Epithelial cell of proximal tubule (primary cell): ENCODE results near the gene LRP5. TPM values are rescaled to one million over a fixed set of nuclear protein-coding genes. Genes with fewer than 3 reads are reported as not detected.
"Not testable (repeated sequence)": the region's sequence is repeated elsewhere in the genome, so short reads cannot be mapped to it uniquely, and the experiment has no call there.

Experiments
- DNase-seq: peaks from one replicate; pipeline ENCODE4 v3.0.0-alpha.2; 2011; ENCODE audit warnings: low read depth
- H3K4me3 ChIP-seq: 2 replicates; pipeline ENCODE4 v1.5.1; 2011; ENCODE audit warnings: low read depth, mild to moderate bottlenecking, low read length
- CTCF ChIP-seq: conservative IDR thresholded peaks from 2 replicates; pipeline ENCODE4 v1.5.1; 2012; ENCODE audit warnings: low read depth, mild to moderate bottlenecking, low read length
- total RNA-seq: library from RNA; depleted of rRNA; stranded (reverse); fragments of >200 nt; gene quantifications from 2 replicates; pipeline ENCODE4 v1.2.3, GENCODE V29; 2015

Gene LRP5
- total RNA-seq, 1 donor from 2014 or later: 22.4 TPM

GRCh38 chr11:68454767-68455166, 142.4 kb downstream of the LRP5 start:
- TF ChIP-seq CTCF: no peak
- DNase-seq: no peak
- no peak overlapping the region for H3K4me3 ChIP-seq

- no peak for DNase-seq
- no peak overlapping the region for H3K4me3 ChIP-seq
- TF ChIP-seq CTCF: no peak
Measured at GRCh38 chr11:68455485-68455884, 143.1 kb downstream of the LRP5 start.

GRCh38 chr11:68457216-68457897, 145.0 kb downstream of the LRP5 start:
- no peak overlapping the region for H3K4me3 ChIP-seq
- TF ChIP-seq CTCF: no peak
- DNase-seq: no peak

GRCh38 chr11:68457898-68458249, 145.5 kb downstream of the LRP5 start:
- H3K4me3 ChIP-seq: no peak overlapping the region
- no peak for DNase-seq
- no peak for TF ChIP-seq CTCF

- DNase-seq, H3K4me3 ChIP-seq: not testable (repeated sequence)
Measured at GRCh38 chr11:68458340-68458739, 145.9 kb downstream of the LRP5 start.

- TF ChIP-seq CTCF: no peak
- peak overlapping the region; percentile 82 for H3K4me3 ChIP-seq
- DNase-seq: peak; percentile 85
Measured at GRCh38 chr11:68459886-68460740, 147.7 kb downstream of the LRP5 start.

GRCh38 chr11:68460741-68461574, 148.6 kb downstream of the LRP5 start, which contains the start of gene PPP6R3:
TSS of gene PPP6R3 (plus strand) at chr11:68460752. CDS start at chr11:68537665, 76,913 bp downstream.
- no peak for DNase-seq
- H3K4me3 ChIP-seq: peak within 1 kb of the TSS; percentile 82
- no peak for TF ChIP-seq CTCF
